GM21528 (cell line): ENCODE data around the gene ZNF692.
"Not testable (repeated sequence)": the region's sequence is repeated elsewhere in the genome, so short reads cannot be mapped to it uniquely, and the experiment has no call there.

Source experiments
- ATAC-seq: cut with Tn5 transposase; IDR thresholded peaks from one replicate; pipeline ENCODE4 v1.9.1; 2021; ENCODE audit warnings: mild to moderate bottlenecking, moderate library complexity; ENCODE audit not compliant: unreplicated experiment, low FRiP score

Gene ZNF692

GRCh38 chr1:248858891-248859889 is at the start of gene ZNF692:
Gene ZNF692, minus strand, starts transcription at chr1:248859085. Its CDS starts 776 bp downstream, at chr1:248858309.
- peak; percentile 73 for ATAC-seq

GRCh38 chr1:248906753-248907661 is 48.1 kb upstream of the ZNF692 start:
- peak; percentile 28 for ATAC-seq

GRCh38 chr1:248906009-248906752 is 47.3 kb upstream of the ZNF692 start, which contains the start of gene PGBD2:
Gene PGBD2, plus strand, starts transcription at chr1:248906235. Its CDS starts 7,628 bp downstream, at chr1:248913863.
- ATAC-seq, result peak; percentile 95

GRCh38 chr1:248905662-248906008 is 46.8 kb upstream of the ZNF692 start:
- no peak for ATAC-seq

- no peak for ATAC-seq
These were observed 45.7 kb upstream of the ZNF692 start for GRCh38 chr1:248904437-248905216.

- no peak for ATAC-seq
These were observed 42.7 kb upstream of the ZNF692 start for GRCh38 chr1:248901578-248901977.

GRCh38 chr1:248900637-248901036 is 41.8 kb upstream of the ZNF692 start:
- ATAC-seq, result no peak

- ATAC-seq, result no peak
These were observed 38.8 kb upstream of the ZNF692 start for GRCh38 chr1:248897412-248898337.

GRCh38 chr1:248894837-248895236 is 36.0 kb upstream of the ZNF692 start:
- no peak for ATAC-seq

GRCh38 chr1:248892590-248892989 is 33.7 kb upstream of the ZNF692 start:
- no peak for ATAC-seq

GRCh38 chr1:248891758-248892157 is 32.9 kb upstream of the ZNF692 start:
- ATAC-seq, result no peak

- ATAC-seq, result no peak
These were observed 31.9 kb upstream of the ZNF692 start for GRCh38 chr1:248890549-248891498.

GRCh38 chr1:248889914-248890243 is 31.0 kb upstream of the ZNF692 start:
- ATAC-seq, result not testable (repeated sequence)

GRCh38 chr1:248886237-248886895 is 27.5 kb upstream of the ZNF692 start:
- ATAC-seq, result no peak

GRCh38 chr1:248885646-248886045 is 26.8 kb upstream of the ZNF692 start:
- no peak for ATAC-seq

GRCh38 chr1:248884632-248885295 is 25.9 kb upstream of the ZNF692 start:
- ATAC-seq, result no peak
